KMS-11 (cell line): ENCODE measurements around the gene BCAN.

Experiments
- H2AFZ ChIP-seq: fragments of 200-600 bp; sonication (generic); 2 replicates; pipeline ENCODE4 v1.6.1; 2016; ENCODE audit warnings: antibody characterized with exemption, mixed run types, low read depth
- H3K27ac ChIP-seq: fragments of 200-600 bp; sonication (generic); 2 replicates; pipeline ENCODE4 v1.6.1; 2016; ENCODE audit warnings: mild to moderate bottlenecking, mixed run types
- H3K27me3 ChIP-seq: fragments of 200-600 bp; sonication (generic); 2 replicates; pipeline ENCODE4 v1.6.1; 2017; ENCODE audit warnings: mild to moderate bottlenecking, low read depth, mixed run types, moderate library complexity; ENCODE audit not compliant: insufficient read depth
- H3K36me3 ChIP-seq: fragments of 200-600 bp; sonication (generic); 2 replicates; pipeline ENCODE4 v1.6.1; 2017; ENCODE audit warnings: mild to moderate bottlenecking, mixed run types; ENCODE audit not compliant: insufficient read depth
- H3K4me1 ChIP-seq: fragments of 200-600 bp; sonication (generic); 2 replicates; pipeline ENCODE4 v1.6.1; 2016; ENCODE audit warnings: mild to moderate bottlenecking, low read depth, mixed run types; ENCODE audit not compliant: poor library complexity, severe bottlenecking
- H3K4me2 ChIP-seq: fragments of 200-600 bp; sonication (generic); 2 replicates; pipeline ENCODE4 v1.7.0; 2016; ENCODE audit warnings: mild to moderate bottlenecking, mixed run types
- H3K4me3 ChIP-seq: fragments of 200-600 bp; sonication (generic); IDR thresholded peaks from 2 replicates; pipeline ENCODE4 v1.6.1; 2017; ENCODE audit warnings: low read depth, low read length, mixed read lengths; ENCODE audit not compliant: insufficient read depth
- H3K79me2 ChIP-seq: fragments of 200-600 bp; sonication (generic); 2 replicates; pipeline ENCODE4 v1.6.1; 2016; ENCODE audit warnings: low read depth, mixed run types; ENCODE audit not compliant: insufficient read depth
- H3K9ac ChIP-seq: fragments of 200-600 bp; sonication (generic); 2 replicates; pipeline ENCODE4 v1.6.1; 2016; ENCODE audit warnings: mild to moderate bottlenecking, mixed run types
- H4K20me1 ChIP-seq: fragments of 200-600 bp; sonication (generic); 2 replicates; pipeline ENCODE4 v1.6.1; 2016; ENCODE audit warnings: mild to moderate bottlenecking, mixed run types; ENCODE audit not compliant: insufficient read depth
- CTCF ChIP-seq: fragments of 200-600 bp; sonication (generic); conservative IDR thresholded peaks from 2 replicates; pipeline ENCODE4 v1.6.1; 2017; ENCODE audit warnings: low read depth, mild to moderate bottlenecking, antibody characterized with exemption, low read length, moderate library complexity, mixed read lengths

The BCAN gene

GRCh38 chr1:156703336-156703735 is 61.4 kb downstream of the BCAN start:
- Histone ChIP-seq H3K4me2 (no peak overlapping the region), H3K4me3 (no peak overlapping the region), H2AFZ (no peak overlapping the region), H3K36me3 (no peaks in the 10 kb centered on the region), H3K27me3 (peaks cover 100% of the 10 kb centered on the region), H3K79me2 (no peaks in the 10 kb centered on the region), H3K27ac (no peak overlapping the region), H3K4me1 (peaks cover 20% of the 10 kb centered on the region), H4K20me1 (no peaks in the 10 kb centered on the region), H3K9ac (no peak overlapping the region)
- TF ChIP-seq CTCF = no peak

- Histone ChIP-seq H3K36me3 (no peaks in the 10 kb centered on the region), H3K4me1 (peaks cover 20% of the 10 kb centered on the region), H2AFZ (no peak overlapping the region), H3K4me3 (no peak overlapping the region), H3K27me3 (peaks cover 100% of the 10 kb centered on the region), H3K4me2 (no peak overlapping the region), H3K27ac (no peak overlapping the region), H4K20me1 (no peaks in the 10 kb centered on the region), H3K79me2 (no peaks in the 10 kb centered on the region), H3K9ac (no peak overlapping the region)
- no peak for TF ChIP-seq CTCF
Measured at GRCh38 chr1:156703741-156704140, 61.8 kb downstream of the BCAN start.

GRCh38 chr1:156704166-156704711 is 62.3 kb downstream of the BCAN start:
- Histone ChIP-seq H3K4me3 (peak overlapping the region; percentile 6), H3K79me2 (no peaks in the 10 kb centered on the region)

GRCh38 chr1:156704930-156705320 is 63.0 kb downstream of the BCAN start:
- Histone ChIP-seq H3K27me3 (peaks cover 92% of the 10 kb centered on the region), H3K9ac (no peak overlapping the region), H3K4me2 (peak overlapping the region; percentile 79), H2AFZ (peak overlapping the region; percentile 72; the same call in 1 of the 2 replicates), H3K79me2 (no peaks in the 10 kb centered on the region), H3K4me3 (peak overlapping the region; percentile 6), H4K20me1 (no peaks in the 10 kb centered on the region), H3K27ac (no peak overlapping the region), H3K36me3 (no peaks in the 10 kb centered on the region), H3K4me1 (peaks cover 20% of the 10 kb centered on the region)
- no peak for TF ChIP-seq CTCF

More at GRCh38 chr1:156704166-156704711, 62.3 kb downstream of the BCAN start:
- peaks cover 98% of the 10 kb centered on the region for H3K27me3 ChIP-seq
- peaks cover 20% of the 10 kb centered on the region for H3K4me1 ChIP-seq
- H3K36me3 ChIP-seq = no peaks in the 10 kb centered on the region
- no peak overlapping the region for H2AFZ ChIP-seq
- no peak overlapping the region for H3K27ac ChIP-seq
- no peak overlapping the region for H3K9ac ChIP-seq
- no peak; the same call in 1 of the 2 replicates for TF ChIP-seq CTCF
- no peaks in the 10 kb centered on the region for H4K20me1 ChIP-seq
- H3K4me2 ChIP-seq = no peak overlapping the region
